Spinal cord (tissue), 10 donors: Measurements from ENCODE around the gene STIMATE. TPM values are rescaled to one million over a fixed set of nuclear protein-coding genes. Genes with fewer than 3 reads are reported as not detected.

ENCODE experiments used
- DNase-seq, 6 donors: peaks; one replicate each; pipeline versions ENCODE4 v3.0.0 to v3.0.0-alpha.2; 2013 to 2015; ENCODE audit warnings: low spot score in 6 of 6, low read depth in 4 of 6
- H3K27ac ChIP-seq: one replicate; pipeline ENCODE4 v1.5.1; 2013; ENCODE audit warnings: low read depth, low read length, control low read depth
- H3K27me3 ChIP-seq: one replicate; pipeline ENCODE4 v1.6.1; 2013; ENCODE audit warnings: low read length; ENCODE audit not compliant: control insufficient read depth, insufficient read depth
- H3K36me3 ChIP-seq: one replicate; pipeline ENCODE4 v1.6.1; 2013; ENCODE audit warnings: low read length; ENCODE audit not compliant: control insufficient read depth, insufficient read depth
- H3K4me1 ChIP-seq: one replicate; pipeline ENCODE4 v1.6.1; 2013; ENCODE audit warnings: low read length; ENCODE audit not compliant: control insufficient read depth, insufficient read depth
- H3K4me3 ChIP-seq: one replicate; pipeline ENCODE4 v1.5.1; 2013; ENCODE audit warnings: low read depth, low read length, control low read depth
- H3K9me3 ChIP-seq: one replicate; pipeline ENCODE4 v1.6.1; 2013; ENCODE audit warnings: low read length; ENCODE audit not compliant: control insufficient read depth, insufficient read depth
- WGBS: methylation state at CpG from one replicate; pipeline ENCODE4 v1.1.5; 2013; ENCODE audit warnings: missing lambda C conversion rate; ENCODE audit not compliant: insufficient coverage; 5-methylcytosine and 5-hydroxymethylcytosine counted together
- polyA plus RNA-seq, 2 donors: library from polyadenylated mRNA; unstranded; fragments of 120-200 nt; gene quantifications; one replicate each; pipeline ENCODE4 v1.2.1, GENCODE V29; 2013; ENCODE audit not compliant: insufficient read length in 2 of 2
- total RNA-seq, 2 donors: library from RNA; depleted of rRNA in 1 of 2; stranded (reverse); fragments of 120-200 nt in 1 of 2; fragments of >200 nt in 1 of 2; gene quantifications; one replicate each; pipeline versions ENCODE4 v1.2.3 to v1.2.4, GENCODE V29; 2013 to 2014
- donor health status: healthy.

The STIMATE gene
- total and polyA plus RNA-seq, 4 donors, result 16.3 to 65.6 (median 22.2) TPM

DNA sequence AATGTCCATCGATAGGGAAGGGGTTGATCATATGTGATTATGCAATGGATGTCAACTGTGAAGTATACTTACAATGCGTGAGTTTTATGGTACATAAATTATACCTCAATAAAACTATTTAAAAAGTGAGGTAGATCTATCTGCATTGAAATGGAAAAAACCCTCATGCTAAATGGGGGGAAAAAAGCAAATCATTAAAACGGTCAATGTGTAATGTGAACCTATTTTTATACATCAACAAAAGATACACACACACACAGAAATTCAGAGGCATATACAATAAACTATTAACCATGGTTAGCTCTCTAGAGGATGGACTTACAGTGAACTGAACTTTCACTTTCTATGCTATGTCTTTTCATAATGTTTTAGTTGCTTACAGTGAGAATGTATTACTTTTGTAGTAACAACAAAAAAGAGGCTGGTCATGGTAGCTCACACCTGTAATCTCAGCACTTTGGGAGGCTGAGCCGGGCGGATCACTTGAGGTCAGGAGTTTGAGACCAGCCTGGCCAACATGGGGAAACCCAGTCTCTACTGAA, 23.1 kb downstream of the STIMATE start:
- Histone ChIP-seq H3K4me3 (no peak overlapping the region), H3K4me1 (peaks cover 4% of the 10 kb centered on the region), H3K27ac (no peak overlapping the region), H3K27me3 (no peaks in the 10 kb centered on the region), H3K36me3 (peaks cover 12% of the 10 kb centered on the region), H3K9me3 (no peaks in the 10 kb centered on the region)
- DNase-seq, result no peak
- WGBS, result 100% methylated on average over 2 of the region's 5 CpGs

DNA sequence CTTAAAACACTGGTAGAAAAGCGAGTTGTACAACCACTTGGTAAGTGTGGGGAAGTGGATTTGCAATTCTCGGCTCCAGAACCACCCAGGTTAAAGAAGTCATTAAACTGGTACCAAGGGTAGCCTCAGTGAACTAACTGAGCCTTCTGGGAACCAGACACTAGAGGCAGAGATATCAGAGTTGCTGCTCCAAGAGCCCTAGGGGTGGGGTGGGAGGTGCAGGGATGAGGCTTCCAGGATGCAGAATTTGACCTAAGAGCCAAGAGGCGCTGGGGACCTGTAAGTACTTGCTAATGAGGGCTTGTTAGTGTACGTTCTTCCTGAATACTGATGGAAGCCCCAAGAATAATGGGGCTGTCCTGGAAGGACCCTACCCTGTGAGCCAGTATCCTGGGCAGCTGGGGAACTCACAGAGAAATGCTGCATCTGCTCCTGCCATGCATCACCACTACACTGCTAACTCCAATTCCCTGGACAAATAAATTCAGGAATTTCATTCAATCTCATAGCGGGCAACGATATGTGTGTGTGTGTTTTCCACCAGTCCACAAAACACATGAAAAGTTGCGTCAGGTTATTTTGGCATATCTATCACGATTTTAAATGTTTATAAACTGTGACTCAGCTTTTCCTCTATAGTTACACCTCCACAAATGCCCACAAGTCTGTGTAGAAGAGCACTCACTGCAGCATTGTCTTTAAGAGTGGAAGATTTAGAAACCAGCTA, 23.8 kb downstream of the STIMATE start:
- Histone ChIP-seq H3K4me3 (no peak overlapping the region), H3K9me3 (no peaks in the 10 kb centered on the region), H3K36me3 (peaks cover 6% of the 10 kb centered on the region), H3K4me1 (peaks cover 4% of the 10 kb centered on the region), H3K27me3 (no peaks in the 10 kb centered on the region), H3K27ac (no peak overlapping the region)
- WGBS, result 72% methylated on average over 3 of the region's 8 CpGs
- DNase-seq, result peak in 2 of 6 donors; percentile 34 to 43

DNA sequence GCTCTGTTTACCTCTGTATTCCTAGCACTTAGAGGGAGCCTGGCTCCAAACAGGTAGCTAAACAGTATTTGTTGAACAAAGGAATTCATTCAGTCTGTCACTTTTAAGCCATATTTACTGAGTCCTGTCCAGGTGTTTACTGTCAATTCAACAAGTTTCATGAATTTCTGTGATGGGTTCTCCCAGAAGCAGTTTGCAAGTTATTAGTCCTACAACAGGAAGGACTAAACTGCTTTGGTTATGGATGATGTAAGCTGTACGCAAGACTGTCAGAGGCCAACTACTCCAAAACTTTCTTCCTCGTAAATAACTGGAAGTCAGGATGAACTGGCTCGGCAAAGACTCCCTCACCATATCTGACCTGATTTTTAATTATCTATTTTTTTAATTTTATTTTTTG, 25.1 kb downstream of the STIMATE start:
- Histone ChIP-seq H3K27me3 (no peaks in the 10 kb centered on the region), H3K27ac (no peak overlapping the region), H3K9me3 (no peaks in the 10 kb centered on the region), H3K4me3 (no peak overlapping the region), H3K4me1 (peaks cover 4% of the 10 kb centered on the region), H3K36me3 (peaks cover 10% of the 10 kb centered on the region)
- no CpG with 5 or more reads among the region's 3 CpGs for WGBS
- no peak for DNase-seq

DNA sequence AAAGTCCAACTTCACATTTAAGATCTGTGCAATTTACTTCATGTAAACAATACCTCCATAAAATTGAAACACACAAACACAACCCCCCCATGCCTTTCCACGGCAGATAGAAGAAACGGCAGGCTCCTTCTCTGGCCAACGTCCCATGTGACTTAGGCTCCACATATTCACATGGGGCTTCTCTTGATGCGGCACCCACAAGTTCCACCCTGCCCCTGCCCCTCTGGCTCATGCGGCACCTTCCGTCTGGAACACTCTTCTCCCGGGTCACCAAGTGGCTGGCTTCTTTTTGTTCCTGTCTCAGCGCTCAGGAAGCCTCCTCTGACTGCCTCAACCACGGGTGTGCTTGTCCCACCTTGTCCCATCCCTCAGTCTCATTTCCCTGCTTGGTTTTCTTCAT, 25.6 kb downstream of the STIMATE start:
- H3K27me3 ChIP-seq, result no peaks in the 10 kb centered on the region
- no peaks in the 10 kb centered on the region for H3K9me3 ChIP-seq
- H3K4me1 ChIP-seq, result peaks cover 4% of the 10 kb centered on the region
- H3K27ac ChIP-seq, result no peak overlapping the region
- WGBS, result 81% methylated on average over 9 of the region's 9 CpGs
- no peak overlapping the region for H3K4me3 ChIP-seq
- DNase-seq, result no peak
- peaks cover 10% of the 10 kb centered on the region for H3K36me3 ChIP-seq

DNA sequence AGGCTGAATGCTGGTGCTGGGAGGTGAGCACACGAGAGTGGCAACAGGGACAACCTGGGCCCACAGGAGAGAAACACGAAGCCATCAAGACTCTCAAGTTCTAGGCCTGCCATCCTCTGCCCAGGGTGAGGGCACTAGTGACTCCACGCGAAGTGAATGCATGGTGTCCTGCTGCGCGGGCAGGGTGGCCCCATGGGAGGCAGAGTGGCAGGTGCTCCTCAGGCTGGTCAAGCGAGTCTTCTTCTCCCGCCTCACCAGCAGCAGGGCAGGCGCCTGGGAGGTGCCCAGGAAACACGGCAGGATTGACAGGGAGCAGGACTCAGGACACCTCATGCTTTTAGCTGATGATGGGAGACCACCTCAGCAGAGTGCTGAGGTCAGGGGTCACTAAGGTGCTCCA, 26.9 kb downstream of the STIMATE start:
- no peak for DNase-seq
- Histone ChIP-seq H3K27me3 (no peaks in the 10 kb centered on the region), H3K36me3 (peaks cover 13% of the 10 kb centered on the region), H3K27ac (no peak overlapping the region), H3K9me3 (no peaks in the 10 kb centered on the region), H3K4me3 (no peak overlapping the region), H3K4me1 (peaks cover 4% of the 10 kb centered on the region)
- WGBS, result 97% methylated on average over 10 of the region's 10 CpGs

DNA sequence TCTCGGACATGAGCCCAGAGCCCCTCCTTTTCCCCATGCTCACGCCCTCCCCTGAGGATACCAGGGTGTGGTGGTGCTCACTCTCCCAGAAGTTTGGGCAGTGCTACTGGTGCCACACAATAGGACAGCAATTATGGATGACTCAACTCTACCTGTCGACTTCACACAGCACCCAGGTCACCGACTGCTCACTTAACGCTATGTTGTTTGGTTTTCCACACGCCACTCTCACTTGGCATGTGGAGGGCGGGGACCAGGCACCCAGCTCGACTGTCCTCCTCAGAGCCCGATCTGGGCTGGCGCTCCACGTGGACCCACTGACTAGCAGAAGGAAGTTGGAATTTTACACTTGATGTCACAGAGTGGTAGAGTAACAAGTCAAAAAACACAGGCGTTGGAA, 30.9 kb downstream of the STIMATE start:
- DNase-seq, result no peak
- H3K9me3 ChIP-seq, result peaks cover 3% of the 10 kb centered on the region

DNA sequence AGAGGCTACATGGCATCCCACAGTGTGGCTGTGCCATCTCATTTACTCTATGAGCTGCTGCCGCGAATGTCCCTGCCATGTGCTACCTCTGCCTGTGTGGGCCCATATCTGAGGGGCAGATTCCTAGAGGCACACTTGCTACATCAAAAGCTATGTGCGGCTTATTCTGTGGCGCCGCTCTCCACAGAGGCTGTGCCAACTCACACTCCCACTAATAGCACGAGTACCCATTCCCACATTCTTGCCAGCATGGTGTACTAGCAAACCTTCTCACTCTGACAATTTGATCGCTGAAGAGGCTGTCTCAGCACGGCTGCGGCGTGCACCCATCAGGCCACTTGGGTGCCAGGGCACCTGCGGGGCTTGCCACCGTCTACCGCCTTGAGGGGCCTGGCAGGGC, 31.4 kb downstream of the STIMATE start:
- DNase-seq, result no peak
- no peaks in the 10 kb centered on the region for H3K4me1 ChIP-seq
- 97% methylated on average over 13 of the region's 13 CpGs for WGBS
- no peak overlapping the region for H3K27ac ChIP-seq
- H3K4me3 ChIP-seq, result no peak overlapping the region
- peaks cover 18% of the 10 kb centered on the region for H3K36me3 ChIP-seq
- H3K9me3 ChIP-seq, result peaks cover 3% of the 10 kb centered on the region
- H3K27me3 ChIP-seq, result no peaks in the 10 kb centered on the region

More for the DNA sequence above, 30.9 kb downstream of the STIMATE start:
- H3K27me3 ChIP-seq, result no peaks in the 10 kb centered on the region
- H3K36me3 ChIP-seq, result peaks cover 16% of the 10 kb centered on the region
- H3K27ac ChIP-seq, result no peak overlapping the region
- WGBS, result 97% methylated on average over 12 of the region's 12 CpGs
- no peak overlapping the region for H3K4me3 ChIP-seq
- H3K4me1 ChIP-seq, result no peaks in the 10 kb centered on the region

DNA sequence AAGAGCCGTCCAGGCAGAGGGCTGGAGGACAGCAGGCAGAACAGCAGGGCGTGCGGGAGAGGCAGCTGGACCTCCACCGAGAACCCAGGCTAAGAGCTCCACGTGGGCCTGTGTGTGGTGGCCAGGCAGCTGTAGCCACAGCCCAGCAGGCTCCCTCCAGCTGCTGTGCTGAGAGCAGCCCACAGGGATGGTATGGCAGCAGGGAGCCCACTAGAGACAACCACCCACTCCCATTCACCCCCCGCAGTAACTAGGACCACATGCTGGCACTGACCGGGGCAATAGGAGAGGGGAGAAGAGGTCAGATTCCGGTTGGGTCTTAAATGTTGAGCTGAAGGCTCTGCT, 37.0 kb downstream of the STIMATE start:
- Histone ChIP-seq H3K27me3 (no peaks in the 10 kb centered on the region), H3K36me3 (peaks cover 11% of the 10 kb centered on the region), H3K9me3 (peaks cover 3% of the 10 kb centered on the region), H3K27ac (no peak overlapping the region), H3K4me1 (no peaks in the 10 kb centered on the region), H3K4me3 (no peak overlapping the region)
- peak in 1 of 6 donors; percentile 5 for DNase-seq
- WGBS, result 62% methylated on average over 6 of the region's 8 CpGs

DNA sequence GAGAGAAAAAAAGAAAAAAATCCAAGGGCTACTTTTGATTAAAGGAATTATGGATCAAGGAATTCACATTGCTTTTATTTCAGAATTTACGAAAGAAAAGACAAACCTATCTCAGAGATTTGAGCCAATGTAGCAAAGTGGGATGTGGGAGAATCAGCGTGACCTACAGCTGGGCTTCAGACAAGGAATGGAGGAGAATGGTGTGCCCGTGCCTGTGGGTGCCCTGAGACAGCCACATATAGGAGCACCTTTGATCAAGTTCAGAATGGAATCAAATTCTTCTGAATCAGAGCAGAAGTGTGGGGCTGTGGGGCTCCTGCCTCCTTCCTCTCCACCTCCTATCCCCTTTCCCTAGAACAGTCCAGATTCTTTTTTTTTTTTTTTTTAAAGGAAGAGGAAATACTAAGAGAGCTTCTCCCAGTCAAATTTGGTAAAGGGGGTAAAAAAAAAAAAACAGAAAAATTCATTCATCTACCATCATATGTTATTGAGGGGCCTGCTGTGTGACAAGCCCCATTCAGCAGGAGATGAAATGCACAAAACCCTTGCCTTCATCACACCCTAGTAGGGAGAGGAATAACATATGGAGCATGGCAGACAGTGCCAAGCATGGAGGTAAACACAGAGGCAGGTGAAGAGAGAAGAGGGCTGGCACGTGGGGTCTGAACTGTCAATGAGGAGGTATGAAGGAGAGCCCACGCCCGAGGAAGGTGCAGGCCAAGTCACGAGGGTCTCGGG, 37.5 kb downstream of the STIMATE start:
- Histone ChIP-seq H3K27ac (no peak overlapping the region), H3K4me1 (no peaks in the 10 kb centered on the region), H3K4me3 (no peak overlapping the region), H3K9me3 (peaks cover 3% of the 10 kb centered on the region), H3K27me3 (no peaks in the 10 kb centered on the region), H3K36me3 (peaks cover 11% of the 10 kb centered on the region)
- 80% methylated on average over 6 of the region's 8 CpGs for WGBS
- DNase-seq, result no peak
